ENCODE data around the gene PCBP3. TPM values are rescaled to one million over a fixed set of nuclear protein-coding genes. Genes with fewer than 3 reads are reported as not detected.
"Not testable (repeated sequence)": the region's sequence is repeated elsewhere in the genome, so short reads cannot be mapped to it uniquely, and the experiment has no call there.

PCBP3 gene
- total RNA-seq, 2 experiments from 2014 or later: 5.3 to 6.6 TPM

DNA sequence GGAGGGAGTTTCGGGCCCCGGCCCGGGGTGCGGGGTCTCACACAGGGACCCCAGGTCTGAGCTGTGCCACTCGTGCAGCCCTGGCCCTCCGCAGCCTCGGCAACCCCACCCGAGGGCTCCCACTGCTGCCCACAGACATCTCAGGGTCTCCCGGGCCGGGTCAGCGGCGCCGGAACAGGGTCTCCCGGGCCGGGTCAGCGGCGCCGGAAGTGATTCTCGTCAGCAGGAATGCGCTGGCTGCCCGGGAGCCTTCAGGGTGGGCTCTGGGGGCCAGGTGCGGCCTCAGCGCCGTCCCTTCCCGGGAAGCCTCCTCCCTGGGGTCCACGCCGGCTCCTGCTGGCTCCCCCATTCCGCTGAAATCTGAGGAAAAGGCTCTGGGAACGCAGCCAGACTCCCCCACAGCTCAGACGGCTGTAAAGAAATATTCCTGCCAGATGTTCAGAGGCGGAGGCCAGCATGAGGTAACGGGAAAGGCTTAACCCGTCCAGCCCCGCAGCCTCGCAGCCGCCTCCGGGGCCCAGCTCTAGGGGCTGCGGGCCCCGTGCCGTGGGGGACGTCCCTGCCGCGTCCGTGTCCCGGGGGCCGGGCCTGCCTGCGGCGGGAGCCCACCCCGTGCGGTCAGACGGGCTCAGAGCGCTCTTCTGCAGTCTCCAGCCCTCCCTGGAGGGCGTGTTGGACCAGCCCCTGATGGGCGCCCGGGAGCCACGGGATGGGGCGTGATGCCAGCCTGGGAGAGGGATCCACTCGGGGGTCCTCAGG, 329.4 kb downstream of the PCBP3 start:
- Mint-ChIP-seq H3K4me1 (ENCODE audit: low read depth) (peaks cover 11% of the 10 kb centered on the region), H3K27me3 (peaks cover 30% of the 10 kb centered on the region), H3K9me3 (no peaks in the 10 kb centered on the region), H3K27ac (no peak overlapping the region), H3K36me3 (no peaks in the 10 kb centered on the region), H3K4me3 (no peak overlapping the region)
- ChIA-PET CTCF (interaction anchor here (0.6 to 4.5 kb wide), 7 partner anchors 14 to 278 kb away, joined by 3 to 30 read pairs (median 3); no protein-coding TSS in a partner anchor), POLR2A (interaction anchor here (0.6 to 1.3 kb wide), 2 partner anchors 171 to 493 kb away, joined by 3 to 6 read pairs; no protein-coding TSS in a partner anchor)
- DNase-seq: no peak
- intact Hi-C loops (cut with micrococcal nuclease): loop anchor here (1.0 to 5.0 kb wide), 2 partner anchors 124 to 171 kb away; partner anchors contain the start of gene COL6A2

DNA sequence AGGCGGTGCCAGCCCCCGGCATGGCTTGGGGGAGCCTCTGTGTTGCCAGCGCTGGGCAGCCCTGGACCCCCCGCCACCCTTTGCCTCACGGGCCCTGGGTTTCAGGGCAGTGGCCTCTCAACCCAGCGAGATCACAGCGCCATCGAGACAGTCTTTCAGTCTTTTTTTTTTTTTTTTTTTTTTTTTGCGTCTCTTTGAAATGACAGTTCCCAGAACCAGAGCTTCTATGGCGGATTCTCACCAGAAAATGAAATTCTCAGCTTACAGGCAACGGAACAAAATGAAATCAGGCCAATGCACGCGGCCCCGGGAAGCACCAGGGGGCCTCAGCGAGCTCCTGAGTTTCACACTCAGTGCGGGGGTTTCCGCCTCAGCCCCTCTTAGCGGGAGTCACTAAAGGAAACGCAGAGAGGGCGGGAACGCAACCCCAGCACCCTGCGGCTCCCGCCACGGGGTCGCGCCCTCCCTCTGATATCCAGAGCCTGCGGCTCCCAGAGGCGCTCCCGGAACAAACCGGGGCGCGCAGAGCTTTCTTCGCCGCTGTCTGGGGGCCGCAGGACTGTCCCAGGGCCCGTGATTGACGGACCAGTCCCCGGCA, 330.0 kb downstream of the PCBP3 start:
- H3K27me3 Mint-ChIP-seq: peaks cover 28% of the 10 kb centered on the region
- peak overlapping the region; percentile 13 for H3K27ac Mint-ChIP-seq
- H3K9me3 Mint-ChIP-seq: no peaks in the 10 kb centered on the region
- H3K4me1 Mint-ChIP-seq (ENCODE audit: low read depth): peaks cover 11% of the 10 kb centered on the region
- ChIA-PET POLR2A (interaction anchor here (0.6 to 1.3 kb wide), 2 partner anchors 170 to 494 kb away, joined by 3 to 6 read pairs; no protein-coding TSS in a partner anchor), CTCF (interaction anchor here (0.6 to 4.5 kb wide), 5 partner anchors 9 to 180 kb away, joined by 3 to 30 read pairs (median 3); no protein-coding TSS in a partner anchor)
- no peaks in the 10 kb centered on the region for H3K36me3 Mint-ChIP-seq
- H3K4me3 Mint-ChIP-seq: peak overlapping the region; percentile 69
- peak; percentile 87 for DNase-seq
- intact Hi-C loops (cut with micrococcal nuclease): loop anchor here (1.0 to 5.0 kb wide), 2 partner anchors 124 to 171 kb away; partner anchors contain the start of gene COL6A2

DNA sequence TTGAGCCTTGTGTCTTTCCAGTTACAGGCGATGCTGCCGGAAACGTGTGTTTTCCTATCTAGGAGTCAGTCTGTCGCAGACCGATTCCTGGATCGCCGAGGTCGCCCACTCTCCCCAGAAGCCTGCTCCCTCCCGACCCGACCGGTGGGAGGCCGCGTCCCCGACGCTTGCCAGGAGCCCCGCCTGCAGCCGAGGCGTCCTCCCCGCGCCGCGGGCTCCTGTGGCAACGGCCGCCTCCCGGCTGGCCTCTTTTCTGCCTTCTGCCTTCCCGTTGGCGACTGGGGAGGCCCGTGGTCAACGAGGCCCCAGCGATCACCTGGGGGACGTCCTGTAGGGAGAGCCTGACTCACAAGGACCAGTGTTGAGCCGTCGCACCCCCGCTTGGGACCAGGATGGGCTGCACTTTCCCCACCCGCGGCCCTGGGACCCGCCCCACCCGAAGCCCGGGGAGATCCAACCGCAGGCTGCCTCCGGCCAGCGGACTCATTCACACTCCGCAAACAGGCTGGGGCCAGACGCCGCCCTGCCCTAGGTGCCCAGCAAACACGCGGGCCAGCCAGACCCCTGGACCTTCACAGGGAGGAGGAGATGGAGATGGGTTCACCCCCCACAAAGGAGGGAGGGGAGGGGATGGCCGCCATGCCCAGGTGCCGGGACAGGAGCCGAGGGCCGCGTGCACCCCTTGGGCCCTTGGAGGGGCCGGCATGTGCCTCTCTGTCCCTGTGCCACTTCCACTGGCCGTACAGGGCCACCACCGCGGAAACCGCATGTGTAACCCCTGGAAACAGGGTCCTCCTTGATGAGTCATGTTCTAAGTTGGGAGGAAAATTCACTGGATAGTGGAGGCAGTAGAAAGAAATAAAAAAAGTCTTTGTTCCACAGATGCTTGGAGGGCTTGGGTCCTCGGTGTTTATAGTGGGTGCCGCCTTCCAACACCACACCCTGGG, 330.8 kb downstream of the PCBP3 start:
- intact Hi-C loops (cut with micrococcal nuclease): loop anchor here (5.0 kb wide), 1 partner anchor 123 kb away; the partner anchor contains the start of gene COL6A2
- no peaks in the 10 kb centered on the region for H3K9me3 Mint-ChIP-seq
- DNase-seq: peak; percentile 35
- peaks cover 28% of the 10 kb centered on the region for H3K27me3 Mint-ChIP-seq
- no peaks in the 10 kb centered on the region for H3K36me3 Mint-ChIP-seq
- no peak overlapping the region for H3K27ac Mint-ChIP-seq
- CTCF ChIA-PET: interaction anchor here (0.6 to 1.2 kb wide), 3 partner anchors 10 to 179 kb away, joined by 3 read pairs; no protein-coding TSS in a partner anchor
- peak overlapping the region; percentile 69 for H3K4me3 Mint-ChIP-seq
- POLR2A ChIA-PET: interaction anchor here (1.3 kb wide), 1 partner anchor 169 kb away, joined by 6 read pairs; no protein-coding TSS in a partner anchor
- peaks cover 11% of the 10 kb centered on the region for H3K4me1 Mint-ChIP-seq (ENCODE audit: low read depth)

DNA sequence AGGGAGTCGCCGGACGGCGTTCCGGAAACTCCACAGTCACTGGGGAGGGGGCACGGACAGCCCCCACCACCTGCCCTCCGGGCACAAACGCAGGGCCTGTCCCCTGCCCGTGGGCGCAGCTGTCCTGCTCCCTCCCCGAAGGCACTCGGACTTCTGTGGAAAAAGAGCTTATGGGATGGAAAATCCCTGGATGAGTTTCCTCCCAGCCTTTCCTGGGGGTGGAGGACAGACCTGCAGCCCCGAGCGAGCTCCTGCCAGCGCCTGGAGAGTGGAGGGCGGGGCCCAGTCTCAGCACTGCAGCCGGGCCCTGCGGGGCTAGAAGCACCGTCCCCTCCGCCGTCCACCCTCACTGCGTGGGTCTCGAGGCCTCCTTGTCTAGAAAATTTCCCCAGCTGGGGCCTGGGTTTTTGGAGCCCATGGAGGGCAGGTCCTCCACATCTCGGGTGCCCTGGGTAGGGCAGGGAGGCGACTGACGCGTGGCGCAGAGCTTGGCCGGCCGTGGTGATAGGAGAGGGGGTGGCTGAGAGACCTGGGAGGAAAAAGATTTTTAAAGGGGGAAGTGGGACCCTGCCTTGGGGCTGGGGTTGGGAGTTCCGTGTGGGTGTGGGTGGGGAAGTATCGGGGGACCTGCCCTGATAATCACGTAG, 331.6 kb downstream of the PCBP3 start:
- peak; percentile 12 for DNase-seq
- H3K4me1 Mint-ChIP-seq (ENCODE audit: low read depth): peaks cover 11% of the 10 kb centered on the region
- no peaks in the 10 kb centered on the region for H3K36me3 Mint-ChIP-seq
- ChIA-PET CTCF (no interaction called here), POLR2A (no interaction called here)
- H3K27me3 Mint-ChIP-seq: peaks cover 27% of the 10 kb centered on the region
- no peaks in the 10 kb centered on the region for H3K9me3 Mint-ChIP-seq
- no peak overlapping the region for H3K27ac Mint-ChIP-seq
- intact Hi-C loops (cut with micrococcal nuclease): no loop called here
- H3K4me3 Mint-ChIP-seq: no peak overlapping the region

DNA sequence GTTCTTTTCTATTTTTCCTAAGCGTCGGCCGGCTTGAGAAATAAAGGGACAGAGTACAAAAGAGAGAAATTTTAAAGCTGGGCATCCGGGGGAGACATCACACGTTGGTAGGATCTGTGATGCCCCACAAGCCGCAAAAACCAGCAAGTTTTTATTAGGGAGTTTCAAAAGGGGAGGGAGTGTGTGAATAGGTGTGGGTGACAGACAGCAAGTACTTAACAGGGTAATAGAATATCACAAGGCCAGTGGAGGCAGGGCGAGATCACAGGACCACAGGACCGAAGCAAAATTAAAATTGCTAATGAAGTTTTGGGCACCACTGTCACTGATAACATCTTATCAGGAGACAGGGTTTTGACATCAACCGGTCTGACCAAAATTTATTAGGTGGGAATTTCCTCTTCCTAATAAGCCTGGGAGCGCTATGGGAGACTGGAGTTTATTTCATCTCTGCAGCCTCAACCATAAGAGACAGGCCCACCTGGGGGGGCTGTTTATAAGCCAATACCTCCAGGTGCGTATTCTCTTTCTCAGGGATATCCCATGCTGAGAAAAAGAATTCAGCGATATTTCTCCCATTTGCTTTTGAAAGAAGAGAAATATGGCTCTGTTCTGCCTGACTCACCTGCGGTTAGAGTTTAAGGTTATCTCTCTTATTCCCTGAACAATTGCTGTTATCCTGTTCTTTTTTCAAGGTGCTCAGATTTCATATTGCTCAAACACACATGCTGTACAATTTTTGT, 332.3 kb downstream of the PCBP3 start:
- peaks cover 27% of the 10 kb centered on the region for H3K27me3 Mint-ChIP-seq
- peaks cover 11% of the 10 kb centered on the region for H3K4me1 Mint-ChIP-seq (ENCODE audit: low read depth)
- H3K4me3 Mint-ChIP-seq; H3K27ac Mint-ChIP-seq; intact Hi-C loops (cut with micrococcal nuclease); H3K9me3 Mint-ChIP-seq; POLR2A ChIA-PET; CTCF ChIA-PET; H3K36me3 Mint-ChIP-seq: not testable (repeated sequence)
- peak; percentile 7 for DNase-seq

DNA sequence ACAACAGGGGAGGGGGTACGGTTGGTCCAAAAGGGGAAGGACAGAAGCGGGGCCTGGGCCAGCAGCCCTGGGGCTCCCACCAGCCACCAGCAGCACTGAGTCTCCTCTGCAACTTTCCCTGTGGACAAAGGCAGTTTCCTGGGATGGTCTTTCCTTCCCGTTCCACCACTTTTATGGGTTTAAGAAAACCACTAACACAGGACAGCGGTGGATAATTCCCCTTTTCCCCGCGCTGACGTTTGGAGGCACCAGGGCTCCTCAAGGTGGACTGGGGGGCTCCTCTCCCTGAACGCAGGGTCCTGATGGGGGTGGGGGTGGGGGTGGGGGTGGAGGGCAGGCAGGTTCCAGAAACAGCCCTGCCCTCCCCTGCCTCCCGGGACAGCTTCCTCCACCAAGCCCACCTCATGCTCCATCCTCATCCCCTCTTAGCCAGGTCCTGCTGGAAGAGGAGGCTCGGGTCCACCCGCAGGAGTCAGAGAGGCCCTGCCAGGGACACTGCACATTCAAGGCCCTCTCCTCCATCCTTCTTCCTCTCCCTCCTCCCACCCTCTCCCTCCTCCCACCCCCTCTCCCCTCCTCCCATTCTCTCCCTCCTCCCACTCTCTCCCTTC, 333.3 kb downstream of the PCBP3 start:
- POLR2A ChIA-PET: no interaction called here
- Mint-ChIP-seq H3K4me1 (ENCODE audit: low read depth) (peaks cover 11% of the 10 kb centered on the region), H3K4me3 (no peak overlapping the region), H3K27me3 (peaks cover 27% of the 10 kb centered on the region), H3K36me3 (no peaks in the 10 kb centered on the region), H3K9me3 (no peaks in the 10 kb centered on the region), H3K27ac (no peak overlapping the region)
- no peak for DNase-seq
- CTCF ChIA-PET: no interaction called here
- intact Hi-C loops (cut with micrococcal nuclease): no loop called here

DNA sequence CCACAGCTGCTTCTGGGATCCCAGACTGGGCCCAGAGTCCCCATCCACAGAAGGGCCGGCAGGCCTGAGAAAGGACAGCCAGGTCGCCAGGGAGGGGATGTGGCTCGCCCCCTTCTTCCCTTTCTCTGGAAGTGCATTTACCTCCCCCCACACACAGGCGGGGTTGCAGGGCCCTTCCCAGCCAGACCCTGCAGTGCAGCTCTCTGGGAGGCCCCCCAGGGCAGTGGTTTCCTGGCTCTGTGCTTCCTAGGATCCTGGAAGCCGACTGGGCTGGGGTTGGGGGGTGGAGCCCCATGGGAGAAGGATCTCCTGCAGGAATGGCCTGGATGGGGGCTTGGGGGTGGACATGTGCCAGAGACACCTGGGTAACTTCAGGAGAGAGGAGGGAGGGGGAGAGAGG, 333.9 kb downstream of the PCBP3 start:
- intact Hi-C loops (cut with micrococcal nuclease): no loop called here
- Mint-ChIP-seq H3K27me3 (peaks cover 27% of the 10 kb centered on the region), H3K4me1 (ENCODE audit: low read depth) (peaks cover 11% of the 10 kb centered on the region), H3K36me3 (no peaks in the 10 kb centered on the region), H3K27ac (no peak overlapping the region), H3K4me3 (no peak overlapping the region), H3K9me3 (no peaks in the 10 kb centered on the region)
- DNase-seq: peak; percentile 6
- POLR2A ChIA-PET: no interaction called here
- CTCF ChIA-PET: no interaction called here

DNA sequence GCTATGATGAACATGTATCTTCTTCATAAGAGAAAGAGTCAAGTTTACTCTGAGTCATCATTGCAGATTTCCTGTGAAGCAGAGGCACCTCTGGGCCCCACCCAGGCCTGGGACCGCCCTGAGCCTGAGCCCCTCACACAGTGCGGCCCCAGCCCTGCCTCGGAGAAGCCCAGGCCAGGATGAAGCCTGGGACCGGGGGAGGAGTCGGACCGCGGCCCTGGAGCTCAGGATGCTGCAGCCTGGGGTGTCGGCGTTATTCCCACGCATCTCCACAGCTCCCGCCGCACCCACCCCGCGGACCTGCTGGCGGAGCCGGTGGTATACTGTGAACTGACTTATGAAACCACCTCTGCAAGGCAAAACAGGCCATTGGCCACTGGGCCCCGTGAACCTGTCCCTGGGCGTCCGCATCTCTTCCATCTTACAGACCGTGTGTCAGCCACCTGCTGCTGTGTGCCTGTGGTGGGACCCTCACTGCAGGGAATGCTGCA, 335.7 kb downstream of the PCBP3 start:
- POLR2A ChIA-PET: no interaction called here
- no peak overlapping the region for H3K27ac Mint-ChIP-seq
- H3K4me1 Mint-ChIP-seq (ENCODE audit: low read depth): peaks cover 10% of the 10 kb centered on the region
- H3K36me3 Mint-ChIP-seq: no peaks in the 10 kb centered on the region
- no peak for DNase-seq
- CTCF ChIA-PET: no interaction called here
- H3K4me3 Mint-ChIP-seq: no peak overlapping the region
- intact Hi-C loops (cut with micrococcal nuclease): no loop called here
- no peaks in the 10 kb centered on the region for H3K9me3 Mint-ChIP-seq
- H3K27me3 Mint-ChIP-seq: peaks cover 25% of the 10 kb centered on the region

DNA sequence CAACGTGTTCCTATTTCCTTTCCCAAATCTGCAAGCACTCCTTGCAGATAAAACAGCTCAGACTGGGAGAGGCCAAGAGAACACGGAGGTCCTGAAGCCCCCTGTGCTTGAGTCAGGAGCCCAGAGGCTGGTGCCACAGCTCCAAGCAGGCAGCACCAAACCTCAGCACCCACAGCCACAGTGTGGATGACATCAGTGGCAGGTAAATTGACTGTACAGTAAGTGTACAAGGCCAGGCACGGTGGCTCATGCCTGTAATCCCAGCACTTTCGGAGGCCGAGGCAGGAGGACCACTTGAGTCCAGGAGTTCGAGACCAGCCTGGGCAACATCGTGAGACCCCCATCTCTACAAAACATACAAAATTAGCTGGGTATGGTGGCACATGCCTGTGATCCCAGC, 336.1 kb downstream of the PCBP3 start:
- H3K27ac Mint-ChIP-seq: no peak overlapping the region
- H3K9me3 Mint-ChIP-seq: no peaks in the 10 kb centered on the region

DNA sequence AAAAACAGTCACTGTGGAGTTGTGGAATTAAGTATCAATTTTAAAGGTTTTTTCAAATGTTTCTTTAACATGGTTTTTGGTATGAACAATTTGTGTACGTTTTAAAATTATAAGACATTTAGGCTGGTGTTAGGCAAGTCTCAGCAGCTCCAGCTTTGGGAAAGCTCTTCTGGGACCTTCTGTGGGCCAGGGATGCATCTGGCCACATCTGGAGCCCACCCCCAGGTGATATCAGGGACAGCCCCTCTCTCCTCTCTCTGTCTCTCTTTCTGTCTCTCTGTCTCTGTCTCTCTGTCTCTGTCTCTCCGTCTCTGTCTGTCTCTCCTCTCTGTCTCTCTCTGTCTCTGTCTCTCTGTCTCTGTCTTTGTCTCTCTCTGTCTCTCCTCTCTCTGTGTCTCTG, 336.7 kb downstream of the PCBP3 start:
- no peak overlapping the region for H3K4me3 Mint-ChIP-seq
- H3K27me3 Mint-ChIP-seq: peaks cover 17% of the 10 kb centered on the region
- intact Hi-C loops (cut with micrococcal nuclease): no loop called here
- no peaks in the 10 kb centered on the region for H3K9me3 Mint-ChIP-seq
- peaks cover 4% of the 10 kb centered on the region for H3K4me1 Mint-ChIP-seq (ENCODE audit: low read depth)
- no peaks in the 10 kb centered on the region for H3K36me3 Mint-ChIP-seq
- CTCF ChIA-PET: no interaction called here
- POLR2A ChIA-PET: no interaction called here
- DNase-seq: no peak
- no peak overlapping the region for H3K27ac Mint-ChIP-seq

More for the DNA sequence above, 336.1 kb downstream of the PCBP3 start:
- ChIA-PET POLR2A (no interaction called here), CTCF (no interaction called here)
- Mint-ChIP-seq H3K36me3 (no peaks in the 10 kb centered on the region), H3K4me3 (no peak overlapping the region), H3K4me1 (ENCODE audit: low read depth) (peaks cover 6% of the 10 kb centered on the region), H3K27me3 (peaks cover 20% of the 10 kb centered on the region)
- intact Hi-C loops (cut with micrococcal nuclease): no loop called here
- no peak for DNase-seq

DNA sequence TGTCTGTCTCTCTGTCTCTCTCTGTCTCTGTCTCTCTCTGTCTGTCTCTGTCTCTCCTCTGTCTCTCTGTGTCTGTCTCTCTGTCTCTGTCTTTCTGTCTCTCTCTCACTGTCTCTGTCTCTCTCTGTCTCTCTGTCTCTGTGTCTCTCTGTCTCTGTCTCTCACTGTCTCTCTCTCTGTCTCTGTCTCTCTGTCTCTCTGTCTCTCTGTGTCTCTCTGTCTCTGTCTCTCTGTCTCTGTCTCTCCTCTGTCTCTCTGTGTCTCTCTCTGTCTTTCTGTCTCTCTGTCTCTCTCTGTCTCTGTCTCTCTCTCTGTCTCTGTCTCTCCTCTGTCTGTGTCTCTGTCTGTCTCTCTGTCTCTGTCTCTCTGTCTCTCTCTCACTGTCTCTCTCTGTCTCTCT, 337.2 kb downstream of the PCBP3 start:
- Mint-ChIP-seq H3K4me3 (no peak overlapping the region), H3K36me3 (no peaks in the 10 kb centered on the region), H3K9me3 (no peaks in the 10 kb centered on the region), H3K27me3 (peaks cover 12% of the 10 kb centered on the region), H3K4me1 (ENCODE audit: low read depth) (peaks cover 1% of the 10 kb centered on the region), H3K27ac (no peak overlapping the region)
- no peak for DNase-seq
- CTCF ChIA-PET: no interaction called here
- POLR2A ChIA-PET: no interaction called here
- intact Hi-C loops (cut with micrococcal nuclease): no loop called here
